ENCODE data around the gene BICDL1.

Gene BICDL1

GRCh38 chr12:120047072-120047471 is 58.0 kb downstream of the BICDL1 start:
- no peak for DNase-seq (ENCODE audit: low read depth)
- no peak overlapping the region for H3K4me3 ChIP-seq (ENCODE audit: low read depth, low read length)

GRCh38 chr12:120048263-120048662 is 59.2 kb downstream of the BICDL1 start:
- H3K4me3 ChIP-seq (ENCODE audit: low read depth, low read length): no peak overlapping the region
- DNase-seq (ENCODE audit: low read depth): no peak

GRCh38 chr12:120049426-120049825 is 60.4 kb downstream of the BICDL1 start:
- H3K4me3 ChIP-seq (ENCODE audit: low read depth, low read length): no peak overlapping the region
- DNase-seq (ENCODE audit: low read depth): no peak

GRCh38 chr12:120051535-120051934 is 62.5 kb downstream of the BICDL1 start:
- no peak for DNase-seq (ENCODE audit: low read depth)
- no peak overlapping the region for H3K4me3 ChIP-seq (ENCODE audit: low read depth, low read length)

- no peak for DNase-seq (ENCODE audit: low read depth)
- H3K4me3 ChIP-seq (ENCODE audit: low read depth, low read length): no peak overlapping the region
Measured at GRCh38 chr12:120054293-120054692, 65.3 kb downstream of the BICDL1 start.

- no peak overlapping the region for H3K4me3 ChIP-seq (ENCODE audit: low read depth, low read length)
- no peak for DNase-seq (ENCODE audit: low read depth)
Measured at GRCh38 chr12:120055231-120056000, 66.4 kb downstream of the BICDL1 start.

GRCh38 chr12:120056739-120057138 is 67.7 kb downstream of the BICDL1 start:
- no peak overlapping the region for H3K4me3 ChIP-seq (ENCODE audit: low read depth, low read length)
- DNase-seq (ENCODE audit: low read depth): no peak

- H3K4me3 ChIP-seq (ENCODE audit: low read depth, low read length): no peak overlapping the region
- DNase-seq (ENCODE audit: low read depth): no peak
Measured at GRCh38 chr12:120060196-120060595, 71.2 kb downstream of the BICDL1 start.

- no peak for DNase-seq (ENCODE audit: low read depth)
- H3K4me3 ChIP-seq (ENCODE audit: low read depth, low read length): no peak overlapping the region
Measured at GRCh38 chr12:120060717-120061116, 71.7 kb downstream of the BICDL1 start.

GRCh38 chr12:120061575-120062214 is 72.7 kb downstream of the BICDL1 start:
- no peak overlapping the region for H3K4me3 ChIP-seq (ENCODE audit: low read depth, low read length)
- no peak for DNase-seq (ENCODE audit: low read depth)

- DNase-seq (ENCODE audit: low read depth): no peak
- no peak overlapping the region for H3K4me3 ChIP-seq (ENCODE audit: low read depth, low read length)
Measured at GRCh38 chr12:120062976-120063579, 74.0 kb downstream of the BICDL1 start.

- DNase-seq (ENCODE audit: low read depth): no peak
- H3K4me3 ChIP-seq (ENCODE audit: low read depth, low read length): no peak overlapping the region
Measured at GRCh38 chr12:120064054-120064940, 75.3 kb downstream of the BICDL1 start.

- no peak overlapping the region for H3K4me3 ChIP-seq (ENCODE audit: low read depth, low read length)
- DNase-seq (ENCODE audit: low read depth): no peak
Measured at GRCh38 chr12:120065472-120065871, 76.4 kb downstream of the BICDL1 start.

- no peak for DNase-seq (ENCODE audit: low read depth)
- H3K4me3 ChIP-seq (ENCODE audit: low read depth, low read length): no peak overlapping the region
Measured at GRCh38 chr12:120066341-120066740, 77.3 kb downstream of the BICDL1 start.

GRCh38 chr12:120067084-120067869 is 78.2 kb downstream of the BICDL1 start:
- no peak overlapping the region for H3K4me3 ChIP-seq (ENCODE audit: low read depth, low read length)
- DNase-seq (ENCODE audit: low read depth): no peak

- no peak overlapping the region for H3K4me3 ChIP-seq (ENCODE audit: low read depth, low read length)
- DNase-seq (ENCODE audit: low read depth): no peak
Measured at GRCh38 chr12:120067901-120068300, 78.9 kb downstream of the BICDL1 start.

- DNase-seq (ENCODE audit: low read depth): no peak
- no peak overlapping the region for H3K4me3 ChIP-seq (ENCODE audit: low read depth, low read length)
Measured at GRCh38 chr12:120069278-120069677, 80.2 kb downstream of the BICDL1 start.

GRCh38 chr12:120071493-120072020 is 82.5 kb downstream of the BICDL1 start:
- DNase-seq (ENCODE audit: low read depth): no peak
- H3K4me3 ChIP-seq (ENCODE audit: low read depth, low read length): no peak overlapping the region

Measured in skeletal muscle cell (primary cell).